Left ventricle myocardium inferior (tissue), 1 donor: ENCODE data around the gene ESF1. TPM values are rescaled to one million over a fixed set of nuclear protein-coding genes. Genes with fewer than 3 reads are reported as not detected.

Experiments
- DNase-seq: peaks from one replicate; pipeline ENCODE4 v3.0.0-alpha.2; 2020
- H3K27ac ChIP-seq: fragments of 200-600 bp; replicated peaks from 2 replicates; pipeline ENCODE4 v1.8.0; 2021
- H3K27me3 ChIP-seq: fragments of 200-600 bp; 2 replicates; pipeline ENCODE4 v1.8.0; 2021; ENCODE audit warnings: low read depth
- H3K36me3 ChIP-seq: fragments of 200-600 bp; 2 replicates; pipeline ENCODE4 v1.8.0; 2021
- H3K4me1 ChIP-seq: fragments of 200-600 bp; 2 replicates; pipeline ENCODE4 v1.8.0; 2021
- H3K4me3 ChIP-seq: fragments of 200-600 bp; 2 replicates; pipeline ENCODE4 v1.8.0; 2021; ENCODE audit warnings: mild to moderate bottlenecking, moderate library complexity
- H3K9me3 ChIP-seq: fragments of 200-600 bp; replicated peaks from 2 replicates; pipeline ENCODE4 v1.8.0; 2021
- intact Hi-C: fragments of 100-400 bp; cut with micrococcal nuclease; formaldehyde crosslinking; loops from one replicate; pipeline ENCODE4 v1.11.0; 2022
- total RNA-seq: library from RNA; stranded (reverse); fragmentation: NEBNext Ultra II Directional; extraction: Animal tissue kit (Norgen Biotek cat#: 25700); gene quantifications from one replicate; pipeline ENCODE4 v1.2.1, GENCODE V29; 2021
- TF ChIP-seq, protein P1 (sequence below): fragments of 200-600 bp; IDR thresholded peaks from 2 replicates; pipeline ENCODE4 v1.8.0; 2021; ENCODE audit warnings: antibody characterized with exemption, mild to moderate bottlenecking, borderline replicate concordance
- donor health status: DM: no; HTN: yes; CAD: no; lungs with severe emphysema.

ESF1 gene
- total RNA-seq, 1 donor from 2014 or later = 15.5 TPM

DNA sequence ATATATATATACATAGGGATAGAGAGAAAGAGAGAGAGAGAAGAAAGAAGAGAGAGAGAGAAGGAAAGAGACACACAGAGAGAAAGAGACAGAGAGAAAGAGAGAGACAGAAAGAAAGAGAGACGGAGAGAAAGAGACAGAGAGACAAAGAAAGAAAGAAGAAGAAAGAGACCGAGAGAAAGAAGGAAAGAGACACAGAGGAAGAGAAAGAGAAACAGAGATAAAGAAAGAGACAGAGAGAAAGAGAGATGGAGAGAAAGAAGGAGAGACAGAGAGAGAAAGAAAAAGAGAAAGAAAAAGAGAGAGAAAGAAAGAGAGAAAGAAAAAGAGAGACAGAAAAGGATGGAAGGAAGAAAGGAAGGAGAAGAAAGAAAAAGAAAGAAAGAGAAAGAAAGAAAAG lies 99.1 kb downstream of the ESF1 start:
- Histone ChIP-seq H3K27ac (no peak overlapping the region), H3K4me1 (no peaks in the 10 kb centered on the region), H3K4me3 (no peak overlapping the region), H3K27me3 (peaks cover 14% of the 10 kb centered on the region), H3K36me3 (no peaks in the 10 kb centered on the region), H3K9me3 (no peaks in the 10 kb centered on the region)
- intact Hi-C loops = no loop called here
- TF ChIP-seq, protein P1, sequence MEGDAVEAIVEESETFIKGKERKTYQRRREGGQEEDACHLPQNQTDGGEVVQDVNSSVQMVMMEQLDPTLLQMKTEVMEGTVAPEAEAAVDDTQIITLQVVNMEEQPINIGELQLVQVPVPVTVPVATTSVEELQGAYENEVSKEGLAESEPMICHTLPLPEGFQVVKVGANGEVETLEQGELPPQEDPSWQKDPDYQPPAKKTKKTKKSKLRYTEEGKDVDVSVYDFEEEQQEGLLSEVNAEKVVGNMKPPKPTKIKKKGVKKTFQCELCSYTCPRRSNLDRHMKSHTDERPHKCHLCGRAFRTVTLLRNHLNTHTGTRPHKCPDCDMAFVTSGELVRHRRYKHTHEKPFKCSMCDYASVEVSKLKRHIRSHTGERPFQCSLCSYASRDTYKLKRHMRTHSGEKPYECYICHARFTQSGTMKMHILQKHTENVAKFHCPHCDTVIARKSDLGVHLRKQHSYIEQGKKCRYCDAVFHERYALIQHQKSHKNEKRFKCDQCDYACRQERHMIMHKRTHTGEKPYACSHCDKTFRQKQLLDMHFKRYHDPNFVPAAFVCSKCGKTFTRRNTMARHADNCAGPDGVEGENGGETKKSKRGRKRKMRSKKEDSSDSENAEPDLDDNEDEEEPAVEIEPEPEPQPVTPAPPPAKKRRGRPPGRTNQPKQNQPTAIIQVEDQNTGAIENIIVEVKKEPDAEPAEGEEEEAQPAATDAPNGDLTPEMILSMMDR = no peak
- no peak for DNase-seq

DNA sequence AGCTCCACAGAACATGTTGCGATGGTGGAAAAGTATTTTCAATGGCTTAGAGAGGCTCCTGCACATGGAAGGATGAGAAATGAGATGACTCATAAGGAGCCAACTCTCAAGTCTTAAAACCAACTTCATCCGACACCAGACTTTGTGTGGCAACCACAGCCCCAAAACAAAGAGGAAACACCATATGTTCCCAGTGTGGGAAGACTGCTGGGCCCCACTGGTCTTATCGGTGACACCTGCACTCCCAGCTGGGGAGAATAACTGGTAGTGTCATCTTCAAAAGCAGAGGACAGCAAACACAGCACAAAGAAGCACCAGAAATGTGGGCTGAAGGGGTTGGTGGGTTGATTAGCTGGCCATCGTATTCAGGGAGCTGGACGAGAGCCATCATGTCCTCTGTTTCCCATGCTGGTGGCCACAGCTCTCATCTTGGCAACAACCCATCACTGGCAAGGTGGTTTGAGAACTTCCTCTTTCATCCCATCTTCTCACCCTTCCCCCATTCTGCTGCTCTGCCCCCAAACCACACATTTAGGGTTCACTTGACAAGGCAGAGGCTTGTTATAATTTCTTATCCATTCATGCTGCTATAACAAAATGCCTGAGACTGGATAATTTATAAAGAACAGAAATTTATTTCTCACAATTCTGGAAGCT lies 100.0 kb downstream of the ESF1 start:
- H3K27me3 ChIP-seq = peaks cover 14% of the 10 kb centered on the region
- DNase-seq = no peak
- H3K36me3 ChIP-seq = no peaks in the 10 kb centered on the region
- TF ChIP-seq, protein P1 = no peak
- no peaks in the 10 kb centered on the region for H3K4me1 ChIP-seq
- intact Hi-C loops = no loop called here
- no peak overlapping the region for H3K27ac ChIP-seq
- H3K4me3 ChIP-seq = no peak overlapping the region
- no peaks in the 10 kb centered on the region for H3K9me3 ChIP-seq

DNA sequence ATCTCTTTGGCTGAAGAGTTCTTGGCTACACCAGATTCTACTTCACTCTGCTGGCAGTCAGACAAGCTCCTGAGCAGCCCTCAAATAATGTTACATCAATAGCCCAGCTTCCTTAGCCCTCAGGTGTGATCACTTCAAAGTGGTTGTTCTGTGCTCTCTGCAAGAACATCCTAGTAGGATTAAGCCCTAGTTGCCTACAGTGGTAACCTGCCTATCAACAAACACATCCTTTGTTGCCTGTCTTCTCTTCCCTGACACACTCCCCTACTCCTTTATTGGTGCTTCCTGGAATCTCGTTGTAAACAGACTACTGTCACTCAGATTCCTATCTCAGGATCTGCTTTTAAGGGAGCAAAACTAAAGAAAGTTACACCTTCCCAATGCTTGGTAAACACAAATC lies 100.9 kb downstream of the ESF1 start:
- Histone ChIP-seq H3K36me3 (no peaks in the 10 kb centered on the region), H3K4me1 (no peaks in the 10 kb centered on the region), H3K9me3 (no peaks in the 10 kb centered on the region), H3K27me3 (peaks cover 14% of the 10 kb centered on the region), H3K4me3 (no peak overlapping the region), H3K27ac (no peak overlapping the region)
- intact Hi-C loops = no loop called here
- TF ChIP-seq, protein P1 = no peak
- DNase-seq = no peak

DNA sequence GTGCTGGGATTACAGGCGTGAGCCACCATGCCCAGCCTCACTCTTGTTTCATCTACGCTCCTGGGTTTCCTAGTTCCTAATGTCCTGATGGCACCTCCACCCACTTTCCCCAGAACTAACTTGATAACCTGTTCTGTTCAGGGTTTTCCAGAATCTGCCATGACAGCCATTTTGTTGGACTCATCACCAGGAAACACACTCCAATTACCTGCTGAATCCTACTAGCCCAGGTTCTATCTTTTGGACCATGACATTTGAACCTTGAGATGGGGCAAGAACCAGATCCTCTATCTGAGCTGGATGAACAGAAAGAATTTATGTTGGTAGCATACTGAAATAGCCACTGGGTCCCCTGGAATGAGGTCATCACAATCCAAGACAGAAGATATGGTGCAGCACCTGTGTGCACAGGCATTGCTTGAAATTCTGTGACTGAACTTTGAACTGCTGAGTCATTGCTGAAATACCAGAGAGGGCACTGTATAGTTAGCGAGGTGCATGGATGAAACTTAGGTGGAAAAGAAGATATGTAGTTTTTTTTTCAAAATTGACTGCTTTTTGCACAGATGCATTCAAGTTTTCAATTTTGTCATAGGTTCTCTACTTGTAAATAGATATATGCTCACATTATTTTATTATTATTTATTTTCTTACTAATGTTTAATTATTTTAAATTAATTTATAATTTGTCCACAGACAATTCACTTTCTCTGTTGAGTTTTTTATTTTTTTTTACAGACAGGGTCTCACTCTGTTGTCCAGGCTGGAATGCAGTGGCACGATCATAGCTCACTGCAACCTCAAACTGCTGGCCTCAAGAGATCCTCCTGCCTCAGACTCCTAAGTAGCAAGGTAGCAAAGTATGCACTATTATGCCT lies 103.2 kb downstream of the ESF1 start:
- Histone ChIP-seq H3K36me3 (no peaks in the 10 kb centered on the region), H3K4me1 (no peaks in the 10 kb centered on the region), H3K4me3 (no peak overlapping the region), H3K27ac (no peak overlapping the region), H3K27me3 (peaks cover 14% of the 10 kb centered on the region), H3K9me3 (no peaks in the 10 kb centered on the region)
- intact Hi-C loops = no loop called here
- DNase-seq = no peak
- TF ChIP-seq, protein P1 = no peak

DNA sequence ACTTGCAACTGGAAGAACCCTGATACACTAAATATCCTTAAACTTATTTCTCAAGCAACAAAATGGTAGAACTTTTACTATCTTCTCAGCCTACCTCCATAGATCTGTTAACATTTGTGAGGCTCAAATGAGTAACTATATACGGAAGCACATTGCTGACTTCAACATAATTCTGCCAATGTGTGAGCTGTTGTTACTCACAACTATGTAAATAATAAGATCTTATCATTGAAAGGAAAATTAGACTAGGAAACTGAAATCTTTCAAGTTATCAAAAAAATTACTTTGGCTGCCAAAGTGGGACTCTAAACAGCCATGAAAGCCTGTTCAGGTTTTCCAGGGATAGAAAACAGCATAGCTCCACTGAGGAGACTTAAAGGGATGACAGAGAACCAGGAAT lies 105.8 kb downstream of the ESF1 start:
- Histone ChIP-seq H3K4me3 (no peak overlapping the region), H3K27ac (no peak overlapping the region), H3K9me3 (no peaks in the 10 kb centered on the region), H3K4me1 (no peaks in the 10 kb centered on the region), H3K36me3 (no peaks in the 10 kb centered on the region), H3K27me3 (peaks cover 10% of the 10 kb centered on the region)
- DNase-seq = no peak
- TF ChIP-seq, protein P1 = no peak
- intact Hi-C loops = no loop called here
